ENCODE measurements around the gene RGCC.

DNA sequence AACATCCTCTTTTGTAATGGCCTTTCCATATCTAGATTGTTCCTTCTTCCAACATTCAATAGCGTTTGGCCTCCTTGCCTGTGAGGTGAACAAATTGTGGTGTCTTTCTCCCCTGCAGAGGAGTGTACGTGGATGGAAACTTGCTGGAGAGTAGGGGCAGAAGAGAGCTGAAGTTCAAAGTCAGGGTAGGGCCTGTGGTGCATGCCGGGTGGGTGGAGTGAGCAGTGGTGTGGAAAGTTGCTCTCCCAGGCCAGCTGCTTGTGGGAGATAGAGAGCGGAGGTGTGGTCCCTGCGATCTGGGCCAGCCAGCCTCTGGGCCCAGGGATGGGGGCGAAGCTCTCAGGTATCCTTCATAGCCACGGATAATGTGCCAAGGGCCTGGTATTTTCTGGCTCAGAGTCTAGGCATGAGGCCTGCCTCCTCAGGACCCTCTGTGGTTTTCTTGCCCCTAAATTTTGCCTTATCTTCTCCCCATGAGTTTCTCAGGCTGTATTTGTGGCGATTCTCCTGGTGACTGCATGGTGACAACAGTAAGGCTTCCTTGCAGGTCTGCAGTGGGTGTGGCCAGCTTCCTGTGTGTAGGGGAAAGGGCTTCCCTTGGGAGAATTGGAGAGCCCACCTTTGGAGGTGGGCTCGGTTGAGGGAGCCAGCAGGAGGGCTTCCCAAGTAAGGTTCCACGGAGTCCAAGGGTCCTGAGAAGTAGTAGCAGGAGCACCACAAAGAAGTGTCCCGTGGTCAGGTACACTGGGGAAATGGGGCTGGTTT, 6.7 kb downstream of the RGCC start:
- TF ChIP-seq GATA3 (IDR thresholded peaks at IDR 0.05; ENCODE audit: low read depth, low read length) = no peak
- no peak for TF ChIP-seq GATA2 (IDR thresholded peaks at IDR 0.05; ENCODE audit: low read depth, low read length)

All from SH-SY5Y (cell line).